Activated CD8-positive, alpha-beta memory T cell treated with anti-CD3 and anti-CD28 coated beads for 48 hours (primary cell): ENCODE measurements around the gene ENTR1.

Experiments
- DNase-seq, 3 experiments: peaks; one replicate each; pipeline ENCODE4 v3.0.0-alpha.2; 2020; ENCODE audit warnings: low read depth in 2 of 3, low spot score in 2 of 3

The ENTR1 gene

DNA sequence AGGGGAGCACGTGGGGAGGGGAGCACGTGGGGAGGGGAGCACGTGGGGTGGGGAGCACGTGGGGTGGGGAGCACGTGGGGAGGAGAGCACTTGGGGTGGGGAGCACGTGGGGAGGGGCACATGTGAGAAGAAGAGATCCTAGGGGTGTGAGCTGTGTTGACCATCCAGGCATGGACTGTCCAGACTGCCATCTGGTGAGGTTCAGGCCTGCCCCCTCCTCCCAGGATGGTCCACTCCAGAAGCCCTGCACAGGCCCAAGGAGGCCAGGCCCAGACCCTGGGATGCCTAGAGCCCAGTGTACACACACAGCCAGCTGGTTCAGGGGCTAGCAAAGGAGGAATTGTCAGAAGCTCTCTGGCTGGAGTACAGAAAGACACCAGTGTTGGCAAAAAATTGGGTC lies 12.8 kb downstream of the ENTR1 start:
- DNase-seq, result no peak

- DNase-seq, result no peak
Measured at GRCh38 chr9:136396219-136396515, 14.2 kb downstream of the ENTR1 start.

- DNase-seq, result no peak
Measured at GRCh38 chr9:136395345-136396218, 14.8 kb downstream of the ENTR1 start.

DNA sequence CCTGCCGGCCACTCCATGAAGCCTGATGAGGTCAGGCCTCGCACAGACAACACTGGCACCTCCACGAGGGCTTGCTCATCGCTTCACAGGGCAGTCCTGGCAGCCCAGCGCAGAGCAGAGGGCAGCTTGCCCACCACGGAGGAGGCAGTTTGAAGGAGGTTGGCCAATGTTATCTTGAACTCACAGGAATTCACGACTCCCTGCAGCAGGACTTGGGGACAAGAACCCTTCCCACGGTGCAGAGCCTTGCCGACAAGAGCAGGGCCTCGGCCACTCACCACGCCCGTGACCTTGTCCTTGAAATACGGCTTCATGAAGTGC lies 15.4 kb downstream of the ENTR1 start:
- no peak for DNase-seq

GRCh38 chr9:136394312-136395019 lies 15.9 kb downstream of the ENTR1 start:
- no peak for DNase-seq

- no peak for DNase-seq
Measured at GRCh38 chr9:136393531-136393930, 16.9 kb downstream of the ENTR1 start.

GRCh38 chr9:136392538-136393449 lies 17.6 kb downstream of the ENTR1 start:
- DNase-seq, result no peak

DNA sequence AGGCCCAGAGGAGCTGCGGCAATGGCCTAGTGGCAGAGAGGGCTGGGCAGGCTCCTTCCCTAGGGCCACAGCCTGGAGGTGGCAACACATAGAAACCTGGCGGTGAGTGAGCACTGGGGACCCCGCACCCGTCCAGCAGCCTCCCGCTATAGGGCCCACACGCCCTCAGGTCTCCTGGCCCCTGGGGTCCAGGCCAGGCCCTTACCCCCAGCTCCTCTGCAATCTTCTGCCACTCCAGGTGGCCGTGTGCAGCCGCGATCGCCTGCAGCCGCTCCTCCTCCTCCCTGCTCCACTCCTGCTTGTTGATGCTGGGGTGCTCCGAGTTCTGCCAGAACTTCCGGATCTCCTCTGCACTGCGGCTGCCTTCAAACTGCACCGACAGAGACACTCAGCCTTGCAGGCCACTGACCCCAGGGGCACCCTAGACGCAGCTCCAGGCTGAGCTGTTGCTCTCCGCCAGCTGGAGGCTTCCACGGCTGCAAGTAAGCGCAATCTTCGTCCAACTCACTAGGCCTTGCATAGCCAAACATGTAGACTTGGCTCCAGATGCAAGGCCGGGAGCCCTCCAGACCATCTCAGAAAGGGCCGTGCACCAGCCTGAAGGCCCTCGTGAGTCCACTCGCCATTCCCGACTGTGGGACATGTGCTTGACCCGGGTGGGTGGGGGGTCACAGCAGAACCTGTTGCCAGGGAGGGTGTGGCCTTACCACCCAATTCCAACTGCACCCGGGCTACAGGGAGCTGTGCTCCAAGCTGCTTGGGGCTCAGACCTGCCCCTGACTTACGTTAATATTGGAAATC lies 18.5 kb downstream of the ENTR1 start:
- DNase-seq, result no peak

DNA sequence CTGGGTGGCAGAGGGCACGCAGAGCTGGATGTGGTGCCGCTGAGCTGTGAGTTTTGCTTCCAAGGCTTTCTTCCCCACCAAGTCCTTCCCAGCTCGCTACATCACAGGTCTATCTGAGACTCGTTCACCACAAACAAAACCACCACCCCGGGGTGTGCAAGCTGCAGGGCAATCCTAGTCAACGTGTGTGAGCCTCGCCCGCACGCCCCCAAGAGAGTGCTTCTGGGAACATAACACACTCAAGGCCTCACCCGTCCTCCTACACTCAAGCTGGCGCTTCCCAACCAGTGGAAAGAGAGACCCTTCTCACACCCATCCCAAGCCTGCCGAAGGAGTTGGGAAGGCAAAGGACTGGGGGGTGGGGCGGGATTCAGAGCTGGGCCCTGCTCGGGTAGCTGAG lies 21.0 kb downstream of the ENTR1 start:
- no peak for DNase-seq

DNA sequence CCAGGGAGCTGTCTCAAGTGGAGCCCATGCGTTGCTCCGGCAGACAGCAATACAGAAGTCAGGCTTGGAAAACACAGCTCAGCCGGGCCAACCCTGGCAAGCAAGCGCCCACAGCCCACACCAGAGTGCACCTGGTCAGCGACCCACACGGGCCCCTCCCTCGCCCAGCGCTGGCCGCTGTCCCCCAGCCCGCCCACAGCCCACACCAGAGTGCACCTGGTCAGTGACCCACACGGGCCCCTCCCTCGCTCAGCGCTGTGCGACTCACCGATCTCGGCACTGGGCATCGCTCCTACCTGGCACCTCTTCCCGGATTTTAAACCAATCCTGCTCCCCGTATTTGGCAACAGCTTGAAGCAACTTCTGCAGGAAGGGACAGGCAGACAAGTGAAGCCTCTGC lies 23.2 kb downstream of the ENTR1 start:
- no peak for DNase-seq

DNA sequence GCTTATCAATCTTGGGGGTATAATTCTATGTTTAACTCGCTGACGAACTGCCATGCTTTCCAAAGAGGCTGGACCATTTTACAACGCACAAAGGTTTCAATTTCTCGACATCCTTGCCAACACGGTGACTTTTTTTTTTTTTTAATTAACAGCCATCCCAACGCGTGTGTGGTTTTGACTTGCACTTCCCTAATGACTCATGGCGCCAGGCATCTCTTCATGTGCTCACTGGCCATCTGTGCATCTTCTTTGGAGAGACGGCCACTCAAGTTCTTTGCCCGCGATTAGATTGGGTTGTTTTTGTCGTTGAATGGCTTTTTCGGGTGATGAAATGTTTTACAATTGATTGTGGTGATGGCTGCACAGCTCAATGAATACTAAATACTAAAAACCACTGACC lies 24.4 kb downstream of the ENTR1 start:
- no peak for DNase-seq

GRCh38 chr9:136385015-136385414 lies 25.4 kb downstream of the ENTR1 start:
- DNase-seq, result no peak

GRCh38 chr9:136383436-136383835 lies 27.0 kb downstream of the ENTR1 start:
- DNase-seq, result no peak

- DNase-seq, result no peak
Measured at GRCh38 chr9:136381966-136382513, 28.4 kb downstream of the ENTR1 start.

DNA sequence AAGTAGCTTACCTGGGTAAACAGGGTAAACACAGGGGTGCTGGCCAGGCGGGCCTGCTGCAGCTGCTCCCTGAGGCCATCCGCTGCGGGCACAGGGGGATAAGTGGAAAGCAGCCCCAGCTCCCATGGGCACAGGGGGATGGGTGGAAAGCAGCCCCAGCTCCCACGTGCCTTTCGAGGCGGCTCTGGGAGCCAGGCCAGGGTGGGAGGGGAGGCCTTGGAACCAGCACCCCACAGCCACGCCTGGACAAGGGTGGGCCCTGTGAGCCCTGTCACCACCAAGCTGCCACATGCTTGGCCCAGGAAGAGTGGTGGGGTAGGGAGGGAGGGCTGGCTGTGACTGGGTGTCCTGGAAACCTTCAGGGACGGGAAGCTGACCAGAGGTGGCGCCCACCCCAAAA lies 29.1 kb downstream of the ENTR1 start:
- no peak for DNase-seq

- DNase-seq, result no peak
Measured at GRCh38 chr9:136380381-136380780, 30.0 kb downstream of the ENTR1 start.

DNA sequence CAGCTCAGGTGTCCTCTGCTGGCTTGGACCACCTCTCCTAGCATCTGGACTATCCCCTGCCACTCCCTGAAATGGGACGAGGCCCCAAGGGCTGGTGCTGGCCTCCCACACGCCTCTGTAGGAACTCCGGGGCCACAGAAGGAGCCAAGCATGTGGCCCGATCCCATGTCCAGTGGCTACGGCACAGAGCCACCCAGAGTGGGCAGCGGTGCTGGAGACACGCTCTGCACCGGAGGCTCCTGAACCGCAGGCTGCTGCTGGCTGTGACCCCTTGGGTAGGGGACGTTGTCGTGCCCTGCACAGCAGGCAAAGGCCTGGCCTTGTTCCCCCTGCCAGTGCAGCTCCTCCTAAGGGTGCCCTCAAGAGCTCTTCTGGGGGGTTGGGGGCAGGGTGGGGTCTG lies 30.5 kb downstream of the ENTR1 start:
- no peak for DNase-seq

DNA sequence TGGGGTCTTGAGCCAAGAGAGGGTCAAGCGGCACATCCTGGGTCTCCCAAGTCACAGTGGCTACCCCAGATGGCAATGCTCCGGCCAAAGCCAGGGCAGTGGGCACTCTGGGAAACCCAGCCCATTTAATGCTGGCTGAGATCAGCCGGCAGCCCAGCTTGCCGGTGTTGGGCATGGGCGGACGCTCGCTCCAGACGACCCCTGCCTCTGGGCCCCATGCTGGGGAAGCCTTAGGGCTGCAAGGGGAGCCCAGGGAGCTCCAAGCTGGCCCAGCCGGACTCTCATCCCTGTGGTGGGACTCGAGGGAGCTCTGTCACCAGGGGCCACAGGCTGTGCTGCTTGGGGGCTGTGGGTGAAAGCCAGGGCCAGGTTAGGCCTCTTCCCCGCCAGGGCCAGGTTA lies 31.0 kb downstream of the ENTR1 start:
- DNase-seq, result no peak

DNA sequence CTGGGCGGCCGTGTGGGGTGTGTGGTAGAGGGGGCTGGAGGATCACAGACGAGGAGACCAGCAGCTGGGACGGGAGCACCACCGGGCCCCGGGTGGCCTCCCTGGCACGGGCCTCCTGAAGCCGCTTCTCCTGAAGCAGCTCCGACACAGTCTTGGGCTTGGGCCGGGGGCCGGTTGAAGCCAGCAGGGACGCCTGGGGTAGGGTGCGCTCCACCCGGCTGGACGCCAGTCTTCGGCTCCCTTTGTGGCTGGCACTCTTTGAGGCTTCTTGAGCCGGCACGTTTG lies 31.5 kb downstream of the ENTR1 start:
- DNase-seq, result no peak

DNA sequence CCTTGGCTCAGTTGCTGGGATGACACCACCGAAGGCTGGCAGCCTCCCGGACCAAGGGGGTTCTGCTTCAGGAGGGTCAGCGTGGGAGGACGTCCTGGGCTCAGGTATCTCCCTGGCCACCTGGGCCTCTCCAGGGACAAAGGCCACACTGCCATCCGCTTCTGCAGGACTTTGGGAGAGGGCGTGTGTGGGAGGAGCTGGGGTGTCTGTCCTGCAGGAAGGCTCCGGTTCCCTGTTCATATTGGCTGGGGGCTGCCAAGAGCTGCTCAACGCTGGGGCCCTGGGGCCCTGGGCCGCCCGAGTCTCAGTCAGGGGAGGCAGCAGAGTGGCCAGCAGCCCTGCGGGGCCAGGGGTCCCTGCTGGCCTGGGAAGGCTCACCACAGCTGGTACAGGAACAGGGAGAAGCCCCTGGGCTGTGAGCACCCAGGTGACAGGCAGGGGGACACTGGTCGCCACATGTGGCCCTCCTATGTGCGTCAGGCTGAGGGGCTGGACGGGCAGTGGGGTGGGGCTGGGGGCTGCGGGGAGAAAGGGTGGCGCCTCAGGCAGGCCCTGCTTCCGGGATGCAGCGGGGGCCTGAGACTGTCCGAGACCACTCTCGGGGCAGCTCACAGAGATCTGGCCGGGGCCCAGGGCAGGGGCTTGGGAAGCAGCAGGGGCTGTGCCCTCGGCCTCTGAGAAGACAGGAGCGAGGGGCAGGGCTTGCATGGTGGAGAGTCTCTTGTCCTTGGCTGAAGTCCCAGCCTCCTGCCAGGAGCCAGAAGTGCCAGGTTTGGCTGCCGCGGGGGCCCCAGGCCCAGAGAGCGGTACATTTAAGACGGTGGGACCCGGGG lies 32.0 kb downstream of the ENTR1 start:
- no peak for DNase-seq
